Measurements from ENCODE around the gene ILKAP. TPM values are rescaled to one million over a fixed set of nuclear protein-coding genes. Genes with fewer than 3 reads are reported as not detected.

The ILKAP gene
- total RNA-seq, 1 experiment from 2014 or later = 53.4 TPM

DNA sequence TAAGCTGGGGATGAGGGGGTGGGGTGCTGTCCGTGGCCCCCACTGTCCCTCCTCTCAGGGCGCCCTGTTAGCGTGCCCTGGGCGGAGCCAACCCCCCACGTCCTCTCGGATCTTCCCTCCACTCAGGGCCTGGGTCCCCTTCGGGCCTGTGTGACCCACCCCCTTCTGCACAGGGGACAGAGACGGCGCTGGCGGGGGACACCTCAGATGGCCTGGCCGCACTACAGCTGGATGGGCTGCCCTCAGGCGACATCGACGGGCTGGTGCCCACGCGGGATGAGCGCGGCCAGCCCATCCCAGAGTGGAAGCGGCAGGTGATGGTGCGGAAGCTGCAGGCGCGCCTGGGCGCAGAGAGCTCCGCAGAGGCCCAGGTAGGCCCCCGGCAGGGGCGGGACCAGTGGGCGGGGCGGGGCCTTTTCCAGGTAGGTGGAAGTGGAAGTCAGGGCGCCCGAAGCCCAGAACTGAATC lies 74.9 kb downstream of the ILKAP start:
- ChIA-PET POLR2A (no interaction called here), CTCF (no interaction called here)
- no peak overlapping the region for H3K4me2 ChIP-seq (ENCODE audit: low read length)

More for the DNA sequence above, 74.9 kb downstream of the ILKAP start:
- Histone ChIP-seq H3K9me3 (ENCODE audit: control insufficient read depth in 1 of 2, insufficient read depth in 1 of 2, low read depth in 1 of 2, low read length in 2 of 2) (peaks cover 0 to 10% of the 10 kb centered on the region in 2 experiments; a peak in 1 of 4 replicates), H3K27me3 (ENCODE audit: insufficient read depth, low read length) (no peaks in the 10 kb centered on the region), H3K9ac (ENCODE audit: low read length) (no peak overlapping the region), H3K9me2 (ENCODE audit: insufficient read depth) (no peaks in the 10 kb centered on the region), H3K4me3 (replicated peaks in 1 of 2; ENCODE audit: low read depth in 1 of 2, low read length in 2 of 2) (no peak overlapping the region), H4K20me1 (ENCODE audit: insufficient read depth) (no peaks in the 10 kb centered on the region), H3K27ac (ENCODE audit: low read depth, low read length) (no peak overlapping the region), H3K79me2 (ENCODE audit: insufficient read depth, low read length) (no peaks in the 10 kb centered on the region), H2AFZ (ENCODE audit: low read depth, low read length, poor library complexity, severe bottlenecking) (no peak overlapping the region), H3K4me1 (ENCODE audit: control insufficient read depth in 1 of 2, insufficient read depth in 2 of 2, low read length in 2 of 2) (no peaks in the 10 kb centered on the region), H3K36me3 (ENCODE audit: control insufficient read depth in 1 of 2, insufficient read depth in 2 of 2, low read length in 2 of 2) (no peaks in the 10 kb centered on the region)
- TF ChIP-seq SRF (IDR thresholded peaks at IDR 0.05; ENCODE audit: low read depth) = no peak
- no peak for TF ChIP-seq CEBPB (IDR thresholded peaks at IDR 0.05; ENCODE audit: low read depth)
- TF ChIP-seq JUND (IDR thresholded peaks at IDR 0.05) = no peak
- no peak for TF ChIP-seq RAD21 (IDR thresholded peaks at IDR 0.05; ENCODE audit: low read depth)
- TF ChIP-seq ELF1 (IDR thresholded peaks at IDR 0.05; ENCODE audit: borderline replicate concordance, low read depth) = no peak
- TF ChIP-seq EZH2 (IDR thresholded peaks at IDR 0.05) = no peak
- TF ChIP-seq, protein P1, sequence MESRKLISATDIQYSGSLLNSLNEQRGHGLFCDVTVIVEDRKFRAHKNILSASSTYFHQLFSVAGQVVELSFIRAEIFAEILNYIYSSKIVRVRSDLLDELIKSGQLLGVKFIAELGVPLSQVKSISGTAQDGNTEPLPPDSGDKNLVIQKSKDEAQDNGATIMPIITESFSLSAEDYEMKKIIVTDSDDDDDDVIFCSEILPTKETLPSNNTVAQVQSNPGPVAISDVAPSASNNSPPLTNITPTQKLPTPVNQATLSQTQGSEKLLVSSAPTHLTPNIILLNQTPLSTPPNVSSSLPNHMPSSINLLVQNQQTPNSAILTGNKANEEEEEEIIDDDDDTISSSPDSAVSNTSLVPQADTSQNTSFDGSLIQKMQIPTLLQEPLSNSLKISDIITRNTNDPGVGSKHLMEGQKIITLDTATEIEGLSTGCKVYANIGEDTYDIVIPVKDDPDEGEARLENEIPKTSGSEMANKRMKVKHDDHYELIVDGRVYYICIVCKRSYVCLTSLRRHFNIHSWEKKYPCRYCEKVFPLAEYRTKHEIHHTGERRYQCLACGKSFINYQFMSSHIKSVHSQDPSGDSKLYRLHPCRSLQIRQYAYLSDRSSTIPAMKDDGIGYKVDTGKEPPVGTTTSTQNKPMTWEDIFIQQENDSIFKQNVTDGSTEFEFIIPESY (IDR thresholded peaks at IDR 0.05; ENCODE audit: extremely low read depth, insufficient replicate concordance, low read length) = no peak
- TF ChIP-seq, protein P2, sequence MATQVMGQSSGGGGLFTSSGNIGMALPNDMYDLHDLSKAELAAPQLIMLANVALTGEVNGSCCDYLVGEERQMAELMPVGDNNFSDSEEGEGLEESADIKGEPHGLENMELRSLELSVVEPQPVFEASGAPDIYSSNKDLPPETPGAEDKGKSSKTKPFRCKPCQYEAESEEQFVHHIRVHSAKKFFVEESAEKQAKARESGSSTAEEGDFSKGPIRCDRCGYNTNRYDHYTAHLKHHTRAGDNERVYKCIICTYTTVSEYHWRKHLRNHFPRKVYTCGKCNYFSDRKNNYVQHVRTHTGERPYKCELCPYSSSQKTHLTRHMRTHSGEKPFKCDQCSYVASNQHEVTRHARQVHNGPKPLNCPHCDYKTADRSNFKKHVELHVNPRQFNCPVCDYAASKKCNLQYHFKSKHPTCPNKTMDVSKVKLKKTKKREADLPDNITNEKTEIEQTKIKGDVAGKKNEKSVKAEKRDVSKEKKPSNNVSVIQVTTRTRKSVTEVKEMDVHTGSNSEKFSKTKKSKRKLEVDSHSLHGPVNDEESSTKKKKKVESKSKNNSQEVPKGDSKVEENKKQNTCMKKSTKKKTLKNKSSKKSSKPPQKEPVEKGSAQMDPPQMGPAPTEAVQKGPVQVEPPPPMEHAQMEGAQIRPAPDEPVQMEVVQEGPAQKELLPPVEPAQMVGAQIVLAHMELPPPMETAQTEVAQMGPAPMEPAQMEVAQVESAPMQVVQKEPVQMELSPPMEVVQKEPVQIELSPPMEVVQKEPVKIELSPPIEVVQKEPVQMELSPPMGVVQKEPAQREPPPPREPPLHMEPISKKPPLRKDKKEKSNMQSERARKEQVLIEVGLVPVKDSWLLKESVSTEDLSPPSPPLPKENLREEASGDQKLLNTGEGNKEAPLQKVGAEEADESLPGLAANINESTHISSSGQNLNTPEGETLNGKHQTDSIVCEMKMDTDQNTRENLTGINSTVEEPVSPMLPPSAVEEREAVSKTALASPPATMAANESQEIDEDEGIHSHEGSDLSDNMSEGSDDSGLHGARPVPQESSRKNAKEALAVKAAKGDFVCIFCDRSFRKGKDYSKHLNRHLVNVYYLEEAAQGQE (IDR thresholded peaks at IDR 0.05; ENCODE audit: low read depth) = no peak
- TF ChIP-seq EGR1 (IDR thresholded peaks at IDR 0.05; ENCODE audit: low read depth) = no peak
- intact Hi-C loops (cut with micrococcal nuclease) = no loop called here
- DNase-seq (ENCODE audit: low read depth, low spot score) = no peak
- ATAC-seq = no peak
- RAD21 ChIA-PET (ENCODE audit: low non-redundant PET in 1 of 2, low total read pairs in 2 of 2, uncharacterized antibody in 2 of 2, unreplicated experiment in 2 of 2) = no interaction called here
- BruUV-seq (replicated peaks) = no TSS peak
